IPS-18c (cell line): ENCODE measurements around the gene PAK2.
A peak's percentile ranks its signal among the peaks of the same experiment; 100 is the strongest.
"Not testable (repeated sequence)": the region's sequence is repeated elsewhere in the genome, so short reads cannot be mapped to it uniquely, and the experiment has no call there.

Source experiments
- H3K4me3 ChIP-seq: 2 replicates; pipeline ENCODE4 v1.7.0; 2013; ENCODE audit warnings: low read depth, mild to moderate bottlenecking, low read length, moderate library complexity; ENCODE audit not compliant: insufficient read depth
- H3K9me3 ChIP-seq: one replicate; pipeline ENCODE4 v1.6.1; 2013; ENCODE audit warnings: mild to moderate bottlenecking, low read length, moderate library complexity; ENCODE audit not compliant: control insufficient read depth, insufficient read depth

The PAK2 gene

DNA sequence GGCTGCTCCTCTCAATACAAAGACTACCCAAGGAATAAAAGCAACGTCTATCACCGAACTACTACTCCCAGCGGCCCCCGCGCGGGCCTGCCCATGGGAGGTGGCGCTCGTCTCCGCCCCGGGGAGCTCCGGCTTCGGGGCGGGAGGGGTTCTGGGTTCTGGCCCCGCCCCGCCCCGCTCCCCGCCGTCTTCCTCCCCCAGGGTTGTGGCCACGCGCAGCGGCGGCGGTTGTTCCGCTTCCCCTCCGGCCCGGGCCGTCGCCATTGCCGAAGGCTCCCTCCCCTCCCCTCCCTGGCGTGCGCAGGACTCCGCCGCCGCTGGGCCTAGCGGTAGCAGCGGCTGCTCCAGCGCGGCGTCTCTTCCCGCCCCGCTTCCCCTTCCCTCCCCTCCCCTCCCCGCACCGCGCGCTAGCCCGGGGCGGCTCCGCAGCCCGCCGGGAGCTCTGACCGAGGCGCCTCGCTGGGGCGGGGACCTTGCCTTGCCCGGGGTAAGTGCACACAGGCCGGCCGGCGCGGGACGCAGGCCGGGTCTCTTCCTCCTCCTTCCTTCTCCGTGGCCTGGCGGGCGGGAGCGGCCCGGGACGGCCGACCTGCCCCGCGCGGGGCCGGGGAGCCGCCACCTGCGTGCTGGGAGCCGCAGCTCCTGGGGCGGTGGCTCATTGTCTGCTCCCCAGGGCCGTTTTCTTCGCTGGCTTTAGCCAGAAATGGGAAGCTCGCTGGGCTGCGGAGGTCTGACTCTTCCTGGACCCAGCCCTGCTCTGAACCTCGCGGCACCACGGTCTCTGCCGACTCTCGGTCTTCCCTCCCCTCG is at the start of gene PAK2:
TSS of gene PAK2 (plus strand) at position 187 of the 810 bp plus-strand sequence. CDS start 42,790 bp downstream, outside the sequence.
- H3K4me3 ChIP-seq = peak within 1 kb of the TSS; percentile 90

DNA sequence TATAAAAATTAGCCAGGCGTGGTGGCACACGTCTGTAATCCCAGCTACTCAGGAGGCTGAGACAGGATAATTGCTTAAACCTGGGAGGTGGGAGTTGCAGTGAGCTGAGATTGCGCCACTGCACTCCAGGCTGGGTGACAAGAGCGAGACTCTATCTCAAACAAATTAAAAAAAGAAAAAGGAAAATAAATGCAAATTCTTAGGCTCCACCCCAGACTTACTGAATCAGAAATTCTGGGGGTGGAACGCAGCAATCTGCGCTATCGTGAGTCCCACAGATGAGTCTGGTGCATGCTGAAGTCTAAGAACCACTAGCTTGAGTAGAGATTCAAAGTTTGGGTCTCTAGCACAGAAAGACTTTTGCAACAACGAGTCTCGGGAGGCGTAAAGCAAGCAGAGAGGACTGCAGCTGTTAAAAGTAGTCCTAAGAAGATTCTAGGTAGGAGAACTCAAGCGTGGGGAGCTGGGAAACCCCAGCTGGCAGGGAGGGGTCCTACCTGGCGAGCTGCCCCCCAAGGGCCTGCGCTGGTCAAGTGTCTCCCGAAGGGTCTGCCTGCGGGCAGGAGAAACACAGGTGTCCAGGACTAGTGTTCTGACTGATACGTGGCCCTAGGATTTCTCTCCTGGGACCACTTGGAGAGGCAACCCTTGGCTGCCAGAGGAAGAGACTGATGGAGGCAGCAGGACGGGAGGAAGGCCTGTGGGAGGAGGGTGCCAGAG is 49.6 kb upstream of the PAK2 start:
- H3K4me3 ChIP-seq = no peak overlapping the region

More for the DNA sequence above, at the start of gene PAK2:
- no peaks in the 10 kb centered on the region for H3K9me3 ChIP-seq

DNA sequence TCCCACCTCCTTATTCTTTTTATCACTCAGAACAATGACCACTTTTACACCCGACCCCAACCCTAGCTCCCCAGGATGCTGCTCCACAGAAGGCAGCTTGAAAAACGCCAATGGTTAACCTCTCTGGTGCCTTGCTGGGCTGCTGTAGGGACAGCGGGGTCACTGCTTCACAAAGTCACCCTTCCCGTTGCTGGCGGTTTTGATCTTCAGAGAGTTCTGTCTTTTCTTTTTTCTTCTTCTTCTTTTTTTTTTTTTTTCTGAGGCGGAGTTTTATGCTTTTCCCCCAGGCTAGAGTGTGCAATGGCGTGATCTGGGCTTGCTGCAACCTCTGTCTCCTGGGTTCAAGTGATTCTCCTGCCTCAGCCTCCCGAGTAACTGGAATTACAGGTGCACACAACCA is 48.3 kb upstream of the PAK2 start:
- Histone ChIP-seq H3K9me3 (no peaks in the 10 kb centered on the region), H3K4me3 (no peak overlapping the region)

More for the DNA sequence above, 49.6 kb upstream of the PAK2 start:
- H3K9me3 ChIP-seq = no peaks in the 10 kb centered on the region

DNA sequence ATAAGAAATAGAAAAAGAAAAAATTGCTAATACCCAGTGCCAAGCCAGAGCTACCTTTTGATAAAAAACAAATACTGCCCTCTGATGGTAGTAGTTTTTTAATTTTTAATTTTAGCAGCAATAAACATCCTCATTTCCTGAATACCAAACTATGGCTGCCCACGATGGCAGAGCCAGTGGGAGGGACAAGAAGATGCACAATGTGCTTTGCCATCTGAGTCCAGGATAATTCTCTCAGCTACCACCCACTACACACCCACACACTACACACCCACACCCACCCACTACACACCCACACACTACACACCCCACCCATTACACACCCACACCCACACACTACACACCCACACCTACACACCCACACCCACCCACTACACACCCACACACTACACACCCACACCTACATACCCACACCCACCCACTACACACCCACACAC is 45.4 kb upstream of the PAK2 start:
- Histone ChIP-seq H3K9me3 (no peaks in the 10 kb centered on the region), H3K4me3 (no peak overlapping the region)

DNA sequence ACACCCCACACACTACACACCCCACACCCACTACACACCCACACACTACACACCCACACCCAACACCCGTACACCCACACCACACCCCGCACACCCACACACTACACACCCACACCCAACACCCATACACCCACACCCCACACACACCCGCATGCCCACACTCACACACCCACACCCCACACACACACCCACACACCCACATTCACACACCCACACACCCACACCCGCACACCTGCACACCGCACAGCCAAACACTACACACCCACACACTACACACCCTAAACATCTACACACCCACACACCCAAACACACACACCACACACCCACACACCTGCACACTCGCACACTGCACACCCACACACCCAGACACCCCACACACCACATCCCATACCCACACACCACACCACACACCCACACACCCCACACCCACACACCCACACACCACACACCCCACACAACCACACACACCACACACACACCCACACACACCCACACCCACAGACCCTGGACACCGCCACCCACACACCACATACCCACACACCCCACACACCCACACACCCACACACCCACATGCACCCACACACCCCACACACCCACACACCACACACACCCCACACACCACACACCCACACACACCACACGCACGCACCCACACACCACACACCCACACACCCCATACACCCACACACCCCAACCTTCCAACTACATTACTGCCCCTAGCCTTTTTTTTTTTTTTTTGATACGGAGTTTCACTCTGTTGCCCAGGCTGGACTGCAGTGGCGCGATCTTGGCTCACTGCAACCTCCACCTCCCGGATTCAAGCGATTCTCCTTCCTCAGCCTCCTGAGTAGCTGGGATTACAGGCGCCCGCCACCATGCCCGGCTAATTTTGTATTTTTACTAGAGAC is 44.5 kb upstream of the PAK2 start:
- no peak overlapping the region for H3K4me3 ChIP-seq
- H3K9me3 ChIP-seq = no peaks in the 10 kb centered on the region

DNA sequence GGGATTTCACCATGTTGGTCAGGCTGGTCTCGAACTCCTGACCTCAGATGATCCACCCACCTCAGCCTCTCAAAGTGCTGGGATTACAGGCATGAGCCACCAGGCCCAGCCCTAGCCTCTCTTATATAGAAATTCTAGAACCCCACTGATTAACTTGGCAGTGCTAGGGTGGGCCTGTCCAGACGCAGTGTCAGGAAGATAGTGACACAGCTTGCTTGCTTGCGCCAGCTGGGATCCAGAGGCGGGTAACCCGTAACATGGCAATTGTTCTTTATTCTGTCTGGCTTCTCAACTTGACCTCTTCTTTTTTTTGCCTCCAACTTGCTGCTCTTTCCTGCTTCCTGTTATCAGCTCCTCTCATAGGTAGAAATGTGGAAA is 43.8 kb upstream of the PAK2 start:
- no peak overlapping the region for H3K4me3 ChIP-seq
- H3K9me3 ChIP-seq = no peaks in the 10 kb centered on the region

DNA sequence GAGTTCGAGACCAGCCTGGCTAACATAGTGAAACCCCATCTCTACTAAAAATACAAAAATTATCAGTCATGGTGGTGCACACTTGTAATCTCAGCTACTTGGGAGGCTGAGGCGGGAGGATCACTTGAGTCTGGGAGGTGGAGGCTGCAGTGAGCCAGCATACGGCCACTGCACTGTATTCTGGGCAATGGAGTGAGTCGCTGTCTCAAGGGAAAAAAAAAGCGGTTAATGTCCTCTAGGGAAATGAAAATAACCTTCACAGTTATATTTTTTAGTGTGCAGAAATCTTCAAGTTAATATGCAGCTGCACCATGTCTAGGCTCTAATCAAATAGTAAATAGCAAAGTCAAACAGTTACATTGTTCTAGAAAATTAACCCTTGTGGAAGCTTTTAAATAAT is 42.4 kb upstream of the PAK2 start:
- no peak overlapping the region for H3K4me3 ChIP-seq
- no peaks in the 10 kb centered on the region for H3K9me3 ChIP-seq

DNA sequence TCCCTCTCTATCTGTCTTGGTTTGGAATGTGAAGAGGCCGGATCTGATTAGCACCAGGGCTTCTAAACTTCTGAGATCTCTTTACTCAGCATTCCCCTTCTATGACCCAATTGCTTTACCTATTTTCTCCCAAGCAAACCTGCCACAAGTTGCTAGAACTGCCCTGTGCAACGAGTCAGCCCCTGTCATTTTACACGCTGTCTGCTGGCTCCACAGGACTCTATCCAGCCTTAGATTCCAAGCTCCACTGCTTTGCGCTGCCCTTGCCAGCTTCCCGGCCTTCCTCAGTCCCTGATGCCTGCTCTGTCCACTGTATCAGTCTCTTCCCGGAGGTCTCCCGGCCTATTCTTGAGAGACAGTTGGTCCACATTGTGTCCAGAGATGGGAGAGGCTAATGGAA is 39.9 kb upstream of the PAK2 start:
- H3K4me3 ChIP-seq = no peak overlapping the region

DNA sequence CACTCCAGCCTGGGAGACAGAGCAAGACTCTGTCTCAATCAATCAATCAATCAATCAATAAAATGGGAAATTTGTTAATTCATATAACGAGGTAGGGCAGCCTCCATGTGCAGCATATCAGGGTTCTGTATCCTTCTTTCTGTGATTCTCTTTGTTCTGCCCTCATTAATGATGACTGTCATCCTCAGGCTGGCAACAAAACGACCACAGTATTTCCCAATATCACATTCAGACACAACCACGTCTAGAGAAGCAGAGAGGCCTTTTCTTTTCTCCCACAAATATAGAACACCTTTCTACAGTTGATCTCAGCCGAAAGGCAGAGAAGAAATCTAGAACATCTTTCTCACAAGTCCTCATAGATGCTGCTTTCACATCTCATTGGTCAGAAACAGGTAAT is 38.9 kb upstream of the PAK2 start:
- Histone ChIP-seq H3K9me3 (no peaks in the 10 kb centered on the region), H3K4me3 (no peak overlapping the region)

More for the DNA sequence above, 39.9 kb upstream of the PAK2 start:
- no peaks in the 10 kb centered on the region for H3K9me3 ChIP-seq

DNA sequence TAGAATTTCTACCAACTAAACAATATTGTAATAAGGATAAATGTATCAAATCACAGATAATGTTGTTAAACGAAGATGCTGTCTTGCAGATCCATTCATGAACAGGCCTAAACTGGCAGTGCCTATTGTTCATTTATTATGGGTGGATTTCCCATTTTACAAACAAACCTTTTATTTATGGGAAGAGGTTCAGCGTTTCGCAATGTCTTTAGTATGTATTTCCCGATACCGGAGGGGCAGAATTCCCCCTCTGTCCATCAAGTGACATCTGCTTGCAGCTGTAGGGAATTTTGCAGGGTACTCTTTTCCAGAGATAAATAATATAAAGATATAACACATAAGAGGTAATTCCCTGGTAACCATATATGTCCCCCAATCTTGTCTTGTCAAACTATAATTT is 33.3 kb upstream of the PAK2 start:
- no peaks in the 10 kb centered on the region for H3K9me3 ChIP-seq
- no peak overlapping the region for H3K4me3 ChIP-seq

DNA sequence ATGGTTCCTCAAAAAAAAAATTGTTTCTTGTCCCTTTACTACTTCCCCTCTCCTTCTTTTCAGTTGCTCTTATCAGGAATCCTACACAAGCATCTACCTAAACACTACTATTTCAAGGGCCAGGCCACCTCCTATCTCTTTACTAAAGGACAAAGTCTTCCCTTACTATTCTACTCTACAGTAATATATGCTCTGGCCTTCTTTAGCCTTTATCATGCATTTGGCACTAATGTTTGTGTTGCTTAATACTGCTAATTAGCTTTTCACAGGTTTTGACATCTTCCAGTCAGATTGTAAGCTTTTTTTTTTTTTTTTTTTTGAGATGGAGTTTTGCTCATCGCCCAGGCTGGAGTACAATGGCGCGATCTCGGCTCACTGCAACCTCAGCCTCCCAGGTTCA is 32.9 kb upstream of the PAK2 start:
- Histone ChIP-seq H3K4me3 (no peak overlapping the region), H3K9me3 (no peaks in the 10 kb centered on the region)

DNA sequence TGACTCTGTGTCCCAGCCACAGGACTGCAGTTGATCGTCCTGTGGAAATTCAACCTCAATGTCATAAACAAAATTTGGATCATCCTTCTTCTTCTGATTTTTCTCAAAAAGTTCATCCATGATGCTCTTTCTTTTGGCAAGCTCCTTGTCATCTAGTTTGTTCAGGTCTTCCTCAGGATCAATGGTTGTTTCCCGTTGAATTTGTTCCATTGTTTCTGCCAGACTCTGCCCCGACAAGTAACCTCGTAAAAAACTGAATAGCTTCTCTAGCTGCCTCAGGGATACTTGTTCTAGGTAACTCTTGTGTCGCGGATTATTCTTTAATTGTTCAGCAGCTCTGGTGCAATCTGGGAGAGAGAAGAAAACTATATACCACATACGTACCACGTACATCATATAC is 32.1 kb upstream of the PAK2 start:
- no peaks in the 10 kb centered on the region for H3K9me3 ChIP-seq
- H3K4me3 ChIP-seq = no peak overlapping the region

DNA sequence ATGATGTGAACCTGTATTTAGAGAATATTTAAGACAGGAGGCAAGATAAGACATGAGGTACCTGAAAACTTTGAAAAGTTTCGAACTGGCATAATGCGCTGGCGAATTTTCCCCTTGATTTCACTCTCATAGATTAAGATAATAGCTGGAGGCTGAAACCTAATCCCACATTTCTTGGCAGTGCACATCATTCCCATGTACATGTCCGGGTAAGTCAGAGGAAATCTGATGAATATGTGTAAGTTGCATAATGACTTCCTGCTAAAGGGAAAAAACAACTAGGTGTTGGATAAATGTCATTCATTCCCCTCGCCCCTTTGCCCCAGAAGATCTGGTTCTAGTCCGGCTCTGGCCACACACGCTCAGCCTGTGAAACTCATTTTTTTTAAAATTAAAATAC is 31.2 kb upstream of the PAK2 start:
- no peak overlapping the region for H3K4me3 ChIP-seq
- H3K9me3 ChIP-seq = no peaks in the 10 kb centered on the region

DNA sequence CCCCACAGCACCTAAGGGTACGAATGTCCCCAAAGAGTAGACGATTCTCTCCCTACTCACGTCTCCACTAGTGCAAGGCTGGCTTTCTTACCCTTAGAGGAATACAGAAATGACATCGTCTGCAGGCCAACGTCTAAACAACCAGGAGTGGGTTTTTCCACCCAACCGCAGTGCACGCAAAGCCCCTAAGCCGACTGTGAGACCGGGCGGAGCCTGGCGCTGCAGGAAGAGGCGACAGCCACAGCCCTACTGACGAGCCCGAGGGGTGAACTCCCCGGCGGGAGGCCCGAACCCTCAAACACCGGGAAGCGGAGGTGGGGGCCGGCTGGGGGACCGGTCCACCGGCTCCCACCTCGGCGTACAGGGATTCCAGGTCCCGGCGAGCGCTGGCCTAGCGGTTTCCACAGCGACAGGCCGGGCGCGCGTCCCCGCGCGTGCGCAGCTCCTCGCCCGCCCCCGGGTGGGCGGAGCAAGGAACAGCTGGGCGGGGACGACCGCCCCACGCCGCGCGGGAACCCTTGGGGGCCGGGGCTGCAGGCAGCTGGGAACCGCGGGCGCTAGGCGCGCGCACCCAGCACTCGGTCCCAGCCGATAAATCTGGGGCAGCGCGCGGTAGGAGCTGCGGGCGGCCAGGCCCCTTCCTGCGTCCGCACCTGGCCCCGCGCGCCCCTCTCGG is 27.7 kb upstream of the PAK2 start, which contains the start of the genes CEP19 and PIGX:
TSS of gene CEP19 (minus strand) at position 413 of the 676 bp plus-strand sequence. CDS start 3,593 bp downstream, outside the sequence.
TSS of gene PIGX (plus strand) at position 540 of the 676 bp plus-strand sequence.
- H3K9me3 ChIP-seq = no peaks in the 10 kb centered on the region
- peak within 1 kb of the TSS; percentile 80 for H3K4me3 ChIP-seq

DNA sequence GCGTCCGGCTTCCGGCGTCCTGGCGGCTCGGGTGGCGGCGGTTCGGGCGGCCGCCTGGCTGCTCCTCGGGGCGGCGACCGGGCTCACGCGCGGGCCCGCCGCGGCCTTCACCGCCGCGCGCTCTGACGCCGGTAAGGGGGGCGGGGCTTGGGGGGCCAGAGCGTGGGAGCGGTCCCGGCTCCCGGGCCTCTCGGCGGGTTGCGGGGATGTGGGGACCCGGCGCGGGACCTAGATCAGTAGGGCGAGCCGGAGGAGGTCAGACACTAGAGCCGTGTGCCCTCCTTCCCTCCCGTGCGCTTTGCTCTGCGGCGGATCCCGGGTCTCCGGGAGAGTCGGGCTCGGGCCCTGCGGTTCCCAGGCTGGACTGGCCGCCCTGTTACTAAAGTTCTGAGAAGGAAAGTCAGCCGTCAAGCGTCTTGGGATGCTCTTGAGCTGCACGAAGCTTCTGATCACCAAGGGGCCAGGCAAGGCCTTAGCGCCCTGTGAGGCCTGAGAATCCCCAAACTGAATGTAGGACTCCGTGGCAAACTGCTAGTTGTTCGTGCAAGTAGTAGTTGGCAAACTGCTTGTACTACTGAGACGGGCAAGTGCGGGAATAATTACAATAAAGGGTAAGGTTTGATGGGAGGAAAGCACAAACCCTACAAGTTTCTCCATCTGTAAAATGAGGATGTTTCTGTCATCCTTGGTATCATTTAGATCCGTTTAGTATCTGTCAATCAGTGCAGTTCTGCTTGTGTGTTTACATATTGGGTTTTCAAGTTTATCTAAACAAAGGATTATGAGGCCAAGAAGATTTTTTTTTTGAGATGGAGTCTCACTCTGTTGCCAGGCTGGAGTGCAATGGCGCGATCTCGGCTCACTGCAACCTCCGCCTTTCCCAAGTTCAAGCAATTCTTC is 26.9 kb upstream of the PAK2 start:
- Histone ChIP-seq H3K9me3 (no peaks in the 10 kb centered on the region), H3K4me3 (peak overlapping the region; percentile 80)

DNA sequence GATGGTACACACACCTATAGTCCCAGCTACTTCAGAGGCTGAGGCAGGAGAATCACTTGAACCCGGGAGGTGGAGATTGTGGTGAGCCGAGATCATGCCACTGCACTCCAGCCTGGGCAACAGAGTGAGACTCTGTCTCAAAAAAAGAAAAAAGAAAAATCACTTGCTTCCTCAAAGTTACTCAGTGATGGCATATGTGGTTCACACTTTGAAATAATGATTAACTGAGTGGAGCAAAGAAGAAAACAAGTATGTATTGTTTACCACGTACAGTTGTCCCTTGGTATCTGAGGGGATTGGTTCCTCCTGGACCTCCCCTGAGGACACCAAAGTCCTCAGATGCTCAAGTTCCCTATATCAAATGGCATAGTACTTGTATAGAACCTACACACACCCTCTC is 22.5 kb upstream of the PAK2 start:
- H3K4me3 ChIP-seq, H3K9me3 ChIP-seq: not testable (repeated sequence)
